NCI-H526 treated with DMSO at 0.1 percent for 48 hours (cell line): ENCODE data around the gene RNF224.

Experiments used
- DNase-seq: peaks from one replicate; lab custom pipeline; 2025; lab: John Stamatoyannopoulos, UW

The RNF224 gene

GRCh38 chr9:137192448-137192780, 34.9 kb upstream of the RNF224 start:
- no peak for DNase-seq

DNA sequence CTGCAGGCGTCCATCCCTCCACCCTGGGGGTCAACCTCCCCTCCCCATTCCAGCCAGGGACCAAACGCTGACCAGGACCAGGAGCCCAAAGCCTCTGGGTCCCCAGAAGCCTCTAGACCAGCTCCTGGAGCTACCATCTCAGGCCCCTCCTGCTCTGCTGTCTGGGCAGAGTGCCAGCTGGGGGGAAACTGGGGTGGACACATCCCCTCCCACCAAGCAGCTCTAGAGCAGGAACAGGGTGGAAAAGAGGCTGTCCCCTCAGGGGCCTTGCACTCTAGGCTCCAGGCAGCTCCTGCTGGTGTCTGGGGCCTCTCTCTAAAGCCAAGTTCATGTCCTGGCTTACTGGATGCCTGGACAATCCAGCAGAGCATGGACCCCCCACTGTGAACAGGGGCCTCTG, 34.4 kb upstream of the RNF224 start:
- no peak for DNase-seq

- no peak for DNase-seq
These were observed 33.5 kb upstream of the RNF224 start for GRCh38 chr9:137193771-137194170.

- DNase-seq: no peak
These were observed 32.9 kb upstream of the RNF224 start for GRCh38 chr9:137194388-137194787.

DNA sequence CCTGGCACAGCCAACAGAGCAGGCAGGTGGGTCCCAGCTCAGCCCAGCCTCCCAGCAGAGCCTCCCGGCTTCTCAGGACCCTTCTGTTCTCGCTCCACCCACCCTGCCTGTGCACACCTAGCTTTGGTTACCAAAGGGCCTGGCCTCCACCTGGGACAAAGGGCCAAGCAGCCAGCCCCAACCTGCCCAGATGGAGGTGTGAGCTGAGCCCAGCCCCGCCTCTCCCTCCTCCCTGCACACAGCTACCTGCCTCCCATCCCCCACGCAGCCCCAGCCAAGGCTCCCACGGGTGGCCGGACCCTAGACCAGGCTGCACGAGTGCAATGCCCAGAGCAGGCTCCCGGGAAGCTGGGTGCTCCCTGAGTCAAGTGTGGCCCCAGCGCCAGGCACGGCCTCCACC, 32.4 kb upstream of the RNF224 start:
- DNase-seq: no peak

DNA sequence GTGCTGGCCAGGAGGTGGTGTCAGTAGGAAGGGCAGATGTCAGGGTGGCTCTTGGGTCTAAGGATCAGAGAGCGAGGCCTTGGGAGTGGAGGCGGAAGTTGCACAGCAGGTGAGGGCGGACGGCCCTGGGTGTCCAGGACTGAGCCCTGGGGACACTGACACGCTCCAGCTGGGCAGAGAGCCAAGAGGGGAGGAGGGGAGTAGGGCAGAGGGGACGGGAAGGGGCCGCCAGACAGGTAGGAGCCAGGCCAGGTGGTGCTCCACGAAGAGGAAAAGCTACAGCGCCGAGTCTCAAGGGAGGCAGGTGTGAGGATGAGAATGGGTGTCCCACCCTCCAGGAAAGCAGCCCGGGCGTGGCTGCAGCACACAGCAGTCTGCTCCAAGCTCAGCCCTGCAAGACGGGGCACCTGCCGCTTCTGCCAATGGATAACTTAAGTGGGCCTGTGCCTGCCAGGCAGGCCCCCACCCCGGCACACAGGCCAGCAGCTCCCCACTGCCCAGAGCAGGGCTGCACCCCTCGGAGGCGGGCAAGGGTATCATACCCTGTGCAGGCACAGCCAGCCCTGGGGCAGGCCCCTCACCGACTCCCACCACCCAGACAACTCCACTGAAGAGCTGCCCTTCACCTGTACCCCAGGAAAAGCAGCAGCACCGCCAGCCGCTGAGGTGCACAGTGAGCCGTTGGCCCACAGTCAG, 31.6 kb upstream of the RNF224 start:
- peak; percentile 84 for DNase-seq

GRCh38 chr9:137198051-137198901, 29.0 kb upstream of the RNF224 start:
- DNase-seq: no peak

GRCh38 chr9:137198902-137199283, 28.4 kb upstream of the RNF224 start:
- no peak for DNase-seq

DNA sequence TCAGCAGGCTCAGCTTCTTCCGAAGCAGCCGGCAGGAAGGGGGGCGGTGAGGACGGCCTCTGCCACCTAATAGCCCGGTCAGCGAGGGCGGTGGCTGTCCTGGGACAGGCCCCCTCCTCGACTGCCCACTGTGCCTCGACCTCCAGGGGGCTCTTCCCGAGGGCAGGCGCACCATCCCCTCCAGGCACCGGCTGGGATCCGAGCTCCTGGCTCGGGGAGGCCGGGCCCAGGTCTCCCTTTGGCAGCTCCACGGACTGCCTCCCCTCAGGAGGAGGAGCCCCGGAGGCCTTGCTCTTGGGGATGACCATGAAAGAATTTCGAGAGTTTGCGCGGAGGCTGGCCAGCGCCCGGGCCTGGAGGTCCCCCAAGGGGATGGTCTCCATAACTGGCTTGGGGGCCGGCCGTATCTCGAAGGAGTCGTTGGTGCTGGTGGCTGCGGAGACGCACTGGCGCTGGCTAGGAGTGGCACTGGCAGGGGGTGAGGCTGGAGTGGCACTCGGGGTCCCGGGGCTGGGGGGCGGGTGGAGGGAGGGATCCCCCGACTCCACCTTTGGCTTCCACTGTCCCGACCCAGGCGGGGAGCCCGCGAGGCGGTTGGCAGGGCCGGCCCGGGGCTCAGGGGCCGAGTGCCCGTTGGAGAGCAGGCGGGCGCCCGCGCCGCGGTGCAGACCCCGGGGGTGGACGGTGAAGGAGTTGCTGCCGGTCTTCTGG, 27.7 kb upstream of the RNF224 start:
- DNase-seq: no peak

DNA sequence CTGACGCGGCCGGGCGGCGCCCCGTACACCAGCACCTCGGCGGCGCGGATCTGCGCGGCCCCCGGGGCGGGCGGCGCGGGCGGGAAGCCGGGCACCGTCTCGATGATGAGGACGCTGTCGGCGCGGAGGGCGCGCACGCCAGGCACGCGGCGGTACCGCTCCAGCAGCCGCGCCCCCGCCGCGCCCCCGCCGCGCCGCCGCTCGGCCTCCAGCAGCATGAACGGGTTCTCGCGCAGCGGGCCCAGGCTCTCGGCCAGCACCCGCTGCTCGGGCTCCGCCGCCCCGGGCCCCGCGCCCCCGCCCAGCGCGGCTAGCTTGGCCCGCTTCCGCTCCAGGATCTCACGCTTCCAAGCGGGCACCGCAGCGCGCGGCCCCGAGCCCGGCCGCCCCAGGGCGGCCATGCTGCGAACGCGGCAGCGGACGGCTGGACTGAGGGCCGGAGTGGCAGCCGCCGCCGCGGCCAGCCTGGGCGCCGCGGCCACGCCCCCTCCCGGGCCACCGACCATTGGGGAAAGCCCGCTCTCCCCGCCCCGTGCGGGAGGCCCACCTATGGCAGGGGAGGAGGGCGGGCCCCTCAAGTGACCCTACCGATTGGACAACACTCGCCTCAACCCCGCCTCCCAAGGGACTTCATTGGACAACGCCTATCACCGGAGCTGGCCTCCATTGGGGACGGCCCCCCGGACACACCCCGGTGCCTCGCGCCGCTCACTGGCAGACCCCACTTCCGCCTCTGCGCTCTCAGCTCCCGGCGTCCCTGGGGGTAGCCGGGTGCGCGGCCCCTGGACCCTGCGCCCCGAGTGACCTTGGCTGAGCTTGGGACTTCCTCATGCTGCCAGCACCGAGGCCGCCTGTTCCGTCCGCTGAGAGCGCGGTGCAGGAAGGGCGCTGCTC, 26.7 kb upstream of the RNF224 start, which contains the start of gene TPRN:
Gene TPRN (minus strand): TSS at position 431 of the 894 bp plus-strand sequence. CDS start 30 bp downstream, at position 401.
- peak; percentile 93 for DNase-seq

DNA sequence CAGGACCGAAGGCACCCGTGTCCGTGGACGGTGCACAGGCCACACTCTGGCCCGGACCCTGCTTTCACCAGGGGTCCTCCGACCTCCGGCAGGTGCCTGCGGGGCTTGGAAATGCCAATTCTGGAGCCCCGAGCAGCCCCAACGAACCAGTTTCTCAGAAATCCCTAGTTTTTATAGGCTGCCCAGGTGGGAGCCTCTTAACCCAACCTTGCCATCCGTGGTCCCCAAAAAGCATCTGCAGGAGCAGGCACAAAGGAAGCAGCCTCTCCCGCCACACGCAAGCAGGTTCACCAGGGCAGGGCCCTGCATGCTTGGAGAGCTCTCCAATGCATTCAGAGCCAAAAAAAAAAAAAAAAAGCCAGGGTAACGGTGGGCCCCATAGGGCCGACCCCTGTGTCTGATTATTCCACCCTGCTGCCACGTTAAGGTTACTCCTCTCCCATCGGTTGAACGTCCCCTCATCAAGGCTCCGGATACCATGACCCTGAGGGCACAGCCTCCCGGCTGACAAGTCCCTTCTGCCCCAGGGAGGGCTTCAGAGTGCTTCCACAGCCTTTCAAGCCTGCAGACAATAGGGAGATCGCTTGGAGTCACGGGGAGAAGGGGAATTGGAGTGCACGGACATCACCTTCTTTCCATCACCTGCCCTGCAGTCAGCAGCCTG, 26.0 kb upstream of the RNF224 start:
- DNase-seq: no peak

DNA sequence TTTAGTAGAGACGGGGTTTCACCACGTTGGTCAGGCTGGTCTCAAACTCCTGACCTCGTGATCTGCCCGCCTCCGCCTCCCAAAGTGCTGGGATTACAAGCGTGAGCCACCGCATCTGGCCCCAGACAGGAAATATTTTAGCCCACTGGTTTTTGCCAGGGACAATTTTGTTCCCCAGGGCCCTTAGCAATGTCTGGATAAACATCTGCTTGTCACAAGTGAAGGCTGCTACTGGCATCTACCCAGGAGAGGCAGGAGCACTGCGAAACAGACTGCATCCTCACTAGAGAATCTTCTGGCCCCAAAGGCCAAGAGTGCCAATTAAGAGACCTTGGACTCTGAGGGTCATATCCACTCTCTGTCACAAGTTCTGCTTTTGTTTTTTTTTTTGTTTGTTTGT, 24.3 kb upstream of the RNF224 start:
- no peak for DNase-seq

DNA sequence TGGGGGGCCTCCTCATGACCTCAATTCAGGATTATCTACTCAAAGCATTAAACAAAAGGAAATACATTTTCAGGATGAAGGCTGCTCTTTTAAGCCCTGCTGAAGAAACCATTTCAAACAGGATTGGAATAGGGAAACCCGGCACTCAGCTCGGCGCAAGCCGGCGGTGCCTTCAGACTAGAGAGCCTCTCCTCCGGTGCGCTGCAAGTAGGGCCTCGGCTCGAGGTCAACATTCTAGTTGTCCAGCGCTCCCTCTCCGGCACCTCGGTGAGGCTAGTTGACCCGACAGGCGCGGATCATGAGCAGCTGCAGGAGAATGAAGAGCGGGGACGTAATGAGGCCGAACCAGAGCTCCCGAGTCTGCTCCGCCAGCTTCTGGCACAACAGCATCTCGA, 22.6 kb upstream of the RNF224 start:
- DNase-seq: no peak

GRCh38 chr9:137205126-137206069, 21.9 kb upstream of the RNF224 start, which contains the start of the genes NDOR1 and TMEM203:
TSS of gene NDOR1 (plus strand) at chr9:137205700. CDS start at chr9:137205778, 78 bp downstream.
TSS of gene TMEM203 (minus strand) at chr9:137205648. CDS start at chr9:137205414, 234 bp downstream.
- peak; percentile 13 for DNase-seq

GRCh38 chr9:137206602-137207001, 20.7 kb upstream of the RNF224 start:
- no peak for DNase-seq

- no peak for DNase-seq
These were observed 15.8 kb upstream of the RNF224 start for GRCh38 chr9:137211532-137211931.

GRCh38 chr9:137212520-137212919, 14.8 kb upstream of the RNF224 start:
- no peak for DNase-seq

GRCh38 chr9:137213160-137214060, 13.9 kb upstream of the RNF224 start:
- no peak for DNase-seq

GRCh38 chr9:137214620-137215019, 12.7 kb upstream of the RNF224 start:
- no peak for DNase-seq
